HG03460 (cell line): Measurements from ENCODE around the gene CACNB4.

Source experiments
- ATAC-seq: cut with Tn5 transposase; IDR thresholded peaks from one replicate; pipeline ENCODE4 v1.9.1; 2021; ENCODE audit not compliant: unreplicated experiment

Gene CACNB4

DNA sequence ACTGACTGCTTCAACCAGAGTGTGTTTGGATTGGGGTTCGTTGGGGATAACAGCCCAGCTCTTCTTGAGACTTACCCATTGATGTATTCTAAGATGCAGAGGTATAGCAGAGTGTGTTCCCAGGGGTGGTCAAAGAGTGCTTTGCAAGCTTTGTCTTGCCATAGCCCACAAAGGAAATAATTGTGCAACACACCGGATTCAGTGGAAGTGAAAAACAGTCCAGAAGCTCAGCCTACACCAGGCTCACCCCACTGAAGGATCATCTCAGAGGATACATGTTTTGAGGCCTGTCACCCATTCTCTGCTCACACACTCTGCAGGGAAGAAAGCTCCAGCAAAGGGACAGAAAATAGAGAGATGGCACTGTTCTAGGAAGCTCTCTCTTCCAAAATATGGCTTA is 9.6 kb downstream of the CACNB4 start:
- ATAC-seq: no peak

DNA sequence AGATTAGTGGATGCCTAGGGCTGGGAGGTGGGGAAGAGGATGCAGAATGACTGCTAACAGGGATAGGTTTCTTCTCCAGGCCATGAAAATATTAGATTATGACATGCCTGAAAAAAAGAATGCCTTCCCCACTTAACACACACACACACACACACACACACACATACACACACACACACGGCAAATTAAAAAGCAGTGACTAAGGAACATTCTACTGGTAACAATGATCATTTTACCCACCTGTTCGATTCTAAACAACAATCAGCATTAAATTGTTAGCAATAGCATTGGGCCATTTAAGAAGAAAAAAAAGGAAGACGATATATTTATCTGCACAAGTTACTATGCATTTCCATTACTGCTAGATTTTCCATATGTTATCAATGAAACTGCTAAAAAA is 10.8 kb downstream of the CACNB4 start:
- ATAC-seq: no peak

DNA sequence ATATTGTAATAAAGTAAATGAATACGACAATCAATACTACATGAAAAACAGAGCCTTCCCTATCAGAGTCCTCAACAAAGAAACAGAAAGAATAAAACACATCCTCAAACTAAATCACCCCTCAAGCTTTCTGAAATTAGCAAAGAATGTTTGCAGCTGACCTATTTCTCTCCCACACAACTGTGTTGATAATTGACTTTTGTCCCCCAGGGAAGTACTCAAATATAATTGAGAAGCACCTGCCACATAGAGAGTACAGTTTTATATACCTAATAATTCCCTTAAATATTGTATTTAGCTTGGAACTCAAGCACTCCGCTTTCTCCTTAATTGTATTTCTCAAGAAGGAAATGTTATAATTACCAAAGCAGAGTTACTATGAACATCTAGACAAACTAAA is 12.6 kb downstream of the CACNB4 start:
- no peak for ATAC-seq

DNA sequence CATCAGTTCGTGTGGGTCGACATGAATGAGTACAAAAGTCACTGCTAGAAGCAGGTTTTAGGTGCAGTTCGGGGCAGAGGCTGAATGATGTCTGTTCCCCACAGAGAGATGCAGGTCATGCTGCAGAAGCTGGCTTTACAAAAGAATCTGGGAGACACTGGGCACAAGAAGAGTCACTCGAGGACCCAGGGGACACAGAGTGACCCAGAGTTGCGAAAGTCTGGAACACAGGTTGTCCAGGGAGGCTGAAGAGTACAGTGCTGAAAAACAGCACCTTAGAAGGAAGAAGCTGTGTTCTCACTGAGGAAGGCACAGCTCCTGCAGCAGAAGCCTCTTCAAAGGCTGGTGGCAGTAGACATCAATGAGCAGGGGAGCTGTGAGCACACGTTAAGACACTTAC is 14.8 kb downstream of the CACNB4 start:
- ATAC-seq: no peak

DNA sequence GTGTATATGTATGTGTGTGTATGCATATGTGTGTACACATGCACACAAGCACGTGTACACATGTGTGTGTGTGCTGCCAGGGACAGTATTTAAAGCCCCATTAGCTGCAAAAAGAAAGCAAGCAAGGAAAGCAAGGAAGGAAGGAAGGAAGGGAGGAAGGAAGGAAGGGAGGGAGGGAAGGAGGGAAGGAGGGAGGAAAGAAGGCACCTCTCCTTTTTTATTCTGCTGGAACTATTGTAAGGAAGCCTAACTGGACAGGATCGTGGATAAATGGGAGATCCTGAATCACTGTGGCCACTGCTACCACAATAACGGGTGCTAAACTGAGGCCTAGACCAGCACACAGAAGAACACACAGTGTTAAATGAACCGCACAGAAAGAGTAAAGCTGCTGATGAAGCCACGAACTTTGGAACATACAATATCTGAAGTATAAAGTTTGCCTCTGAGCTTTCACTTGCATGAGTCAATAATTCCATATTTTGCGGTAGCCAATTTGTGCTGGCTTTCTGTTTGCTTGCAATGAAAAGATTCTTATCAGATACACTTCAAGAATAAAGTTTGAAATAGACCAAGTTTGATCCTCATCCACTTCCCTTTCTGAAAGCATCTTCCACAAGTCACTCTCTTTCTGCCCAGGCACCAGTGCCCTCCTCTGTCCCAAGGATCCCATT is 15.5 kb downstream of the CACNB4 start:
- no peak for ATAC-seq

DNA sequence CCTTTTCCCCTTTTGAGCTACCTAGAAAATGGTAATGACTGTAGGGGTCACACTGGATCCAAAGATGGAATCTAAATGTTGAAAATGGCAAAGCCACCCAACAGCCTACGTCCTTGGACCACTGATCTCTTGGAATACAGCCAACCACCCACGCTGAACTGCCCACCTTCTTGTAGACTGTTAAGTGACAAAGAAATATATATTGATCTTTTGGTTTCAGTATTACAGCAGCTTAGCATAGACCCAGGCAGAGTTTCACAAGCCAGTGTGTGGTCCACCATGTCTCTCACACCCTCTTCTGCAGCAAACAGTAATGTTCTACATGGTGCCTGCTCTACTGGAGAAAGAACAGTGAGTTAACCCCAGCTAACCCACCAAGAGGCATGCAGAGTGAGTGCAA is 20.2 kb downstream of the CACNB4 start:
- ATAC-seq: no peak

DNA sequence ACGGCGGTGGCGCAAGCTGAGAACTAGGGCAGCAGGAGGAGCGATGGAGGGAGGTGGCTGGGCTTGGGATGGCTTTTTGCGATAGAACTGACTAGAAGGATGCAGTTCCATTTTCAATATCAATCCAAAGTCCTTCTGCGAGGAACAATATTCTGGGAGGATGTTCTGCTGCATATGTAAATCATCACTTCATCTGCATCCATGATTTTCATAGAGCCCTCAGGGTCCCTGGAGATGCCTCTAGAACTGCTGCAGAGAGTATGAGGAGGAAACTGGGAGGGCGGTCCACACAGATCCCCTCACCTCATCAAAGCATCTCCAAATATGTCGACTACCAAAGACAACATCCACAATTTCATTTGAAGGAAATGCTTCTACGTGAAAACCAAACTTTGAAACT is 20.8 kb downstream of the CACNB4 start:
- ATAC-seq: no peak

DNA sequence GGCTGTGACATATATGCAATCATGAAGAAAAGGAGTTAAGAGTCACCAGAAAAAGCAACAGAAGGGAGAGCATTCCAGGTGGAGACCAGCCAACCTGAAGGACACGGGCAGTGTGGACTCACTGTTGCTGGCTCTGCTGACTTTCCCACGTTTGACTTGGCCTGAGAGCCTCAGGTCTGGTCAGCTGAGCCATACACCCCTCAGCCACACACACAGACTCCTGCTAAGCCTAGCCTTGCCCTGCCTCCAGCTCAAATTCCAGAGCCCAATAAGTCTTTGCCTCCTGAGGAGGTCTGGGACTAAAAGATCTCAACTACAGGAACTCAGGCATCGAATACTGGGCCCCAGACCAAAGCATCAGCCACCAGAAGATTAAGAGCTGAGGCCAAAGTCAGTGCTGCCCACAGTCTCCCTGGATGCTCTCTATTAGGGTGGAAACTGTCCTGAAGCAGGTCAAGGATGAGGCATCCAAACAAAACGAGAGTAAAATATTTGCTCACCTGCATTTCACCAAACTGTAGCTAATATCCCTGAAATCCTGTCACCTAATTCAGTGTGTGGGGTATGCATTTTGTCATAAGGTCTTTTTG is 23.3 kb downstream of the CACNB4 start:
- no peak for ATAC-seq

DNA sequence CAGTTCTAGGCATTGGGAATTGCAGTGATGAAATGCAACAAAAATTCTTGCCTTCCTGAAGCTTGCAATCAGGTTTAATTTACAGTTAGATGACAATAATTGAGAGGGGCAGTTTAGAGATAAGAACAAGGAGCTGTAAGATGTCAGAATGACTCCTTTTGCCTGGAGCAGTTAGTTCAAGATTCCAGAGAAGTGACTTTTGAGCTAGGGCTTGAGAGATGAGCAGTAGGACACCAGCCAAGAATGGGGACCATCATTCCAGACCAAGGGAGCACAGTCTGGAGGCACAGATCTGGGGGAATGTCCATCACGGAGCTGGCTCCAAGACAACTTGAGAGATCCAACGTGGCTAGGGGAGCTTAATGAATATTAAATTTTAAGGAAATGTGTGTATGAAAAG is 26.8 kb downstream of the CACNB4 start:
- no peak for ATAC-seq

DNA sequence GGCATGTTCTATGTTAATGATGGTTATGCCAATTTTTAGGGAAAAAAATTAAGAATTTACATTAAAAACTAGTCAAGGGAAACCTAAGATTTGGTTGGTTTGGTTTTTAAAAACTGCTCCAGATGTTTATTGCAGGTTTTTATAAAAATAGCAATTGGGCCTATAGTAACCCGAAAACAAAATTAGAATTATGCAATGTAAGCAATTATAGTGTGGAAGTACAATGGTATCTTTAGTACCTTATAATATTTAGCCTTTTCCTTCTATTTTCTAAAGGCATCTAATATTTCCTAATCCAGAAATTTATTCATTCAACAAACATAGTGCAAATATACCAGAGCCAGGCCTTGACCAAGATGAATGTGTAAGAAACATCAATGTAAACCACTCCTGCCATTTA is 27.3 kb downstream of the CACNB4 start:
- no peak for ATAC-seq

DNA sequence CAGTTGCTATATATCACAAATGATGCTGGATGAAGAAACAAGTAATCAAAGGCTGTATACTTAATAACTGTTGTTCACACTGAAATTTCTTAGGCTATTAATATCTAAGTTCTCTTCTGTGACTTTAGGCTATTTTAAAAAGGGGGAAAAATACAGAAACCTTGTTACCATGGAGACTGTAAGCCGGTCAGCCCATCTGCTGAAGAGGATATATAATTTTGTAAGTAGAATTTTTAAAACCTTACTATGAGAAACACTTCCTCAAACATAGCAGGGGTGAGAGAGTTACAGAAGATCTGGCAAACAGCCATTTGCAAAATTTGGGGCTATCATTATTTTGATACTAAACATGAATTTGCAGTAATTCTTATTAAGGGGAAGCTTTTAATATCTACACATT is 27.8 kb downstream of the CACNB4 start:
- peak; percentile 67 for ATAC-seq

DNA sequence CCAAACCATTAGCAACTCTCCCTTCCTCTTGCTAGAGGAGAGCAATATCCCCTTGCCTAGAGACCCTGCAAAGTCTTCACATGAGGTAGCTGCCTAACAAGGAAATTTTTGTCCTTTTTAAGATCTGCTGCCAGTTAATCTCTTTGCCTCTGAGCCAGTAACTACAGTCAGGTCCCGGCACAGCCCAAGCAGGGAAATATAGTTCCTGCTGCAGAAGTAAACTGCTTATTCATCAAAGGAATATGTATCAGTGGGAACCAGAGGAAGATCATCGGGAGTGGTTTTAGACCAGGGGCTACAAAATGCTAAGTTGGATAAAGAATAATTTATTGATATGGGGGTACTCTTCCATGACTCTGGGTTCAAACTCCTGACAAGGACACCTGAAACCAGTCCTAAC is 30.6 kb downstream of the CACNB4 start:
- ATAC-seq: no peak

DNA sequence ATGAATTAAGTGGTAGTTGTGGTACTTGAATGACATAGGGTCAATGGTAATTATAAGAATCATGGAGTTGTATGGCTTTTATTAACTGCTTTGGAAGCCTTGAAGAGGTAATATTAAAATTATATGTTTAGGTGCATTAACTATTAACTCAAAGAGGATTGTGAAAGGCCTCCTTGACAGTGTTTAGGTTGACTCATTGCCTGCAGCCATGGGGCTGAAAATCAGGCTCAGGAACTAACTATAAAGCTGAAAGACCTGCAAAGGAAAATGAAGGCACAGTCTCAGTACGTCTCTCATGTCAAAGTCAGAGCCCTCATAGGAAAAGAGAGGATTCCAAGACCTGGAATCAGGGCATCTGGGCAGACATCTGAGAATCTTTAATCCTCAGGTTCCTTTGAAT is 31.0 kb downstream of the CACNB4 start:
- no peak for ATAC-seq

DNA sequence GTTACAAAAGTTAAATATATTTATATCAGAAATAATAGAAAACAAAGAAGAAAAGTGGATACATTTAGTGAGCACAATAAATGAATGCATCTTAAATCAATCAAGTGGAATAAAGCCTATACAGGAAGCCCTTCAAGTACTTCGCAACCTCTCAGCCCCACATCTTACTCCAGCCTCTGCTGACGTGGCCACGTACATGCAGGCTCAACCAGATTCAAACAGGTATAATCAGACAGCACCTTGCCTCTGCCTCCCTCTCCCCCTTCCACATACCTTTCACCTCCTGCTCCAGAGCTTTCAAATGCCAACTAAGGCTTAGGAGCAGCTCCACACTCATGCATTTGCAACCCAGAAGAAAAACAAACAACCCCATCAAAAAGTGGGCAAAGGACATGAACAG is 32.9 kb downstream of the CACNB4 start:
- no peak for ATAC-seq

DNA sequence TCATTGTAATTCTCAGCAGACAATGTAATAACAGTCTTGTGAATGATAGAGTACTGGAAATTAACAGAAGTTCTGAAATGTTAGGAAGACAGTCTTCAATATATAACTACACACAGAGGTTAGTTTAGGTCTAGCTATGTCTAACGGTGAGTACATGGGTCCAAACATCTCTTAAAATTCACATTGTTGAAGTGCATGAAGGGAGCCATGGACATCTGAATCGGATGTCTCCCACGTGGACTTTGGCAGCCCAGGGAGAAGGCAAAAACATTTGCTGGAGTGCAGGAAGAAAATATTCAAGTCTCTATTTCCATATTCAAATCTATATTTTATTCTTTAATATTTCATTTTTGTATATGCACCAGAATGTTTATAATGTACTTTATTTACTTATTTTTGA is 34.8 kb downstream of the CACNB4 start:
- no peak for ATAC-seq

DNA sequence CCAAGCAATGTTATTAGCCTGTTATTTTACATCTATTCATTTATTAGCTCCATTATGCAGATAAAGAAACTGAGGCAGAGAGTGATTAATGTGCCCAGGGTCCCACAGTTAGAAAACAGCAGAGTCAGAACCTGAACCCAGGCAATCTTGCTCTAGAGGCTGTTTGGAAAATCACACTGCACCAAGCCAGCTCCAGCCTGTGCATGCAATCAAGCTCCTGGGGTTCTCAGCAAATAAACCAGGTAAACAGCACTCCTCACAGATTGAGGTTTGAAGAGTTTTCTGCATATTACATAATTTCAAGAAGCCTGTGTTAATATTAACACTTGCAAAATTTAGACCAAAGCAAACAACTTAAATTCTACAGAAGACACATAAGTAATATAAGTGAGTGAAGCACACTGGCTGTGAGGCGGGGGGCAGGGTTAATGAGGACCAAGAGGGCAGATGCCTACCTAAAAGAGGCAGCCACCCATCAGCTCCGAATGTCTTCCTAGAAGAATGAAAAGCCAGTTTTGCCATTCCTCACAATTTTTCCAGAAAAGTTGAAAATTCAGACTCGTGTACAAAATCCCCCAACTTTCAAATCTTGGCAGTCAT is 35.4 kb downstream of the CACNB4 start:
- ATAC-seq: no peak

DNA sequence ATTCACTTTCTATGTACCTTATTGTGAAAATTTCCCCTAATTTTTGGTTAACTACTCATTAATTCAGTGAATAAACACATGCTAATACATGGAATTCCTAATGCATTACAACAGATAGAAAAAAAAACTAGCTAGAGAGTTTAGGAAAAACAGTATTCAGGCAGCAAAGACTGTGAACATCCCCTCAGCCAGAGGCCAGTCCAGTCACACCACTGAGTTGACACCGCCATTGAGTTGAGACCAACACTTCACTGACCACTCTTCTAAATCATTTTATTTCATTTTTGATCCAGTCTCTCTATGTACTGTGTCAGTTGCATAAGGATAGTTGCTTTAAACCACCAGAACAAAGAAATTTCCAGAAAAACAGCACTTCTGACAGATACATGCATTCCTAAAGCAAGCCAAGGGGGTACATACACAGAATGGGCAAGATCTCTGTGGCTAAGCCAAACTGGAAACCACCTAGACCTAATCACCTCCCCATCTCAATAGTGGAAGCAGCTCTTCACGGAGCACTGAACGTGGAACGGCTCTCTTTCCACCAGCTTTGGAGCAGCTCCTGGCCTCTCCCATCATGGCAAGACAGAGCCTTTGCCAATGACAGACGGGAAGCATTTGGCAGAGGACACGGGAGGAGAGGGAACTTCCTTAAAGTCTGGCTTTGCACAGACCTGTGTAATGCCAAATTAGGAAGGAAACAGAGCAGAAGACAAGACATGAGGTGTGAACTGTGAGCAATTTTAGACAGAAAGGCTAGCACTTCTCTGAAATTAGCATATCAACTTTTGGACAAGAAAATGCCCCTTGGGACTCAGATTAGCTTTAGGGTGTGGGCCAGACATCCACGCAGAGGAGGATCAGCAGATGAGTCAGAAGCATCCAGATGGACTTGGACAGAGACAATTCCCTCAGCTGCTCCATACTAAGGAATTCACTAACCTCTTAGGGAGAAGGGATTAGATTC is 36.4 kb downstream of the CACNB4 start:
- peak; percentile 71 for ATAC-seq

DNA sequence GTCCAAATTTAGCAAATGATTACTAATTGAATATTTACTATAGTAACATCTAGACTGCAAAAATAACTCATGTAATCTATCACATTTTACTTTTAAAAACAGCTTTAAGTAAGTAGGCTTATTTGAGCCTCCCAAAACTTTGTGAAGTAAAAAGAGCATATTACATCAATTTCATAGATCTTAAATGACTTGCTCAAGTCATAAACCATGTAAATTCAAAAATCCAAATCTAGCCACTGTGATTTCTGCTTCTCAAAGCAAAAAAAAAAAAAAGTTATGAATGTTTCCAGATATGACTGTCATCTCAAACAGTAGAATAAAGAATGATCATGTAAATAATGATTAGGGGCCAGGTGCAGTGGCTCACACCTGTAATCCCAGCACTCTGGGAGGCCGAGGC is 37.5 kb downstream of the CACNB4 start:
- no peak for ATAC-seq

DNA sequence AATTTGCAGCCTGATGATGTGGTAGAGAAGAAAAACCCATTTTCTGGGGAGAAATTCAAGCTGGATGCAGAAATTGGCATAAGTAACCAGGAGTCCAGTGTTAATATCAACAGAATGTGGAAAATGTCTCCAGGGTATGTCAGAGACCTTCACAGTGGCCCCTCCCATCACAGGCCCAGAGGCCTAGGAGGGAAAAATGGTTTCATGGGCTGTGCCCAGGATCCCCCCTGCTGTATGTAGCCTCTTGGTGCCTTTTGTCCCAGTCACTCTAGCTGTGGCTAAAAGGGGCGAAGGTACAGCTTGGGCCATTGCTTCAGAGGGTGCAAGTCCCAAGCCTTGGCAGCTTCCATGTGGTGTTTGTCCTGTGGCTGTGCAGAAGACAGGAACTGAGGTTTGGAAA is 40.2 kb downstream of the CACNB4 start:
- ATAC-seq: no peak

DNA sequence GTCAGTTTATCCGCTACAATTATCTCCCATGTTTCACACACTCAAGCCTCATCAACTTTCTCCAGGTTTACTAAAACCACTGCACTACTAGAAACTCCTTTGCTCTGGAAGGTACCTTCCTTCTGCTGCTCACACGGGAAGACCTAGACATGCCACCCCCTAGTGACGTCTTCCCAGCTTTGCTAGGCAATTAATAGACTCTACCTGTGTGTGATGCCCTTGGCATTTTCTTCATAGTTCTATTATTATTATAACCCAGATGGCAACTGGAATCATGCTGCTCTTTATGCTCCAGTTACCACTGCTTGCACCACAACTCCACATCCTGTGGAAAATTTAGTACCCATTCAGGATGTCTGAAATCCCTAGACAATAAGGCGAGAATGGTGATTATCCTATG is 42.4 kb downstream of the CACNB4 start:
- ATAC-seq: no peak

DNA sequence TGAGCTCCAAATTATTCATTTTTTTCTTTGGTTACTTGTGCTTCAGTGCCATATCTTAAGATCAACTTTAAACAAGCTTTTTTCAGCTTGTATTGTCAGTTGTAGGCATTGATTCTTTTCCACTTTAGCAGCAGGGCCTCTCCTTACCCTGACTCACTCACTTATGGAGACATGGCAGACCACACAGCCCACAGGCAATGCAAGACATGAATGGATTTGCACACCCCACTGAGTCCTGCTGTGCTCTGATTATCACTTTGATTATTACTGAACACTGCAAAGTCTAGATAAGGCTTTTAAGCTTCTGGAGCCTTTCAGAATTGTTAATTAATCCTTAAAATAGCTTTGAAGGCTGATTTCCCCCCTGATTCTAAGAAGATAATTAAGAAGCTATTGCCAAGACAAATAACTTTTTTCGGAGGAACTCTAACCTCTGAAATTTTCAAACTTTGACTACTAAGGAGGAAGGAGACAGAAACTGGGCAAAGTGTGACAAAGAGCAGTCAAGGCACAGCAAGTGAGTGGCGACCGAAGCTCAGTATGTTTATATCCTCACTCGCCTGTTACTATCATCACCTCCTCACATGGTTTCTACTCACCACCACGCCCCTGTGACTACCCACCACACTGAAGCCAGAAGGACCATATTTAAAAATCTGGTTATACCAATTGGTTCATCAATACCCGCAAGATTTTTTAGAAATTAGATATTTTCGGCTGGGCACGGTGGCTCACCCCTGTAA is 43.3 kb downstream of the CACNB4 start:
- no peak for ATAC-seq
